Measurements from ENCODE around the gene LINC01488. TPM values are rescaled to one million over a fixed set of nuclear protein-coding genes. Genes with fewer than 3 reads are reported as not detected.

LINC01488 gene
- total and polyA plus RNA-seq, 2 of the 13 experiments (the other 11 are each of a cell fraction or from before 2014, with no cell fraction given), result 0.26 to 0.58 TPM

- TF ChIP-seq ZSCAN5A (CRISPR knock-in tag; IDR thresholded peaks at IDR 0.05; ENCODE audit: borderline replicate concordance), result no peak
- TF ChIP-seq RFX5 (IDR thresholded peaks at IDR 0.05; ENCODE audit: low read depth, low read length), result peak; percentile 89
- TF ChIP-seq RARA (CRISPR knock-in tag; IDR thresholded peaks at IDR 0.05), result 0 out of 2 replicates have a peak, but pooled peaks have one; percentile 17
- no peak for TF ChIP-seq BRCA1 (CRISPR knock-in tag; IDR thresholded peaks at IDR 0.05)
- 0 out of 2 replicates have a peak, but pooled peaks have one; percentile 23 for TF ChIP-seq TFE3 (CRISPR knock-in tag; IDR thresholded peaks at IDR 0.05)
- no peak for TF ChIP-seq NR2F6 (IDR thresholded peaks at IDR 0.05)
- TF ChIP-seq NR2F6 (CRISPR knock-in tag; IDR thresholded peaks at IDR 0.05), result peak; percentile 55; the same call in 1 of the 2 replicates
- 0 out of 2 replicates have a peak, but pooled peaks have one; percentile 28 for TF ChIP-seq ERF (CRISPR knock-in tag; IDR thresholded peaks at IDR 0.05)
- TF ChIP-seq TBX2 (CRISPR knock-in tag; IDR thresholded peaks at IDR 0.05; ENCODE audit: borderline replicate concordance), result peak; percentile 41
- TF ChIP-seq CENPT (CRISPR knock-in tag; IDR thresholded peaks at IDR 0.05; ENCODE audit: low read depth), result no peak
- peak; percentile 45 for TF ChIP-seq ZNF883 (CRISPR knock-in tag; IDR thresholded peaks at IDR 0.05; ENCODE audit: not compliant biosample characterization)
- TF ChIP-seq, protein P1, sequence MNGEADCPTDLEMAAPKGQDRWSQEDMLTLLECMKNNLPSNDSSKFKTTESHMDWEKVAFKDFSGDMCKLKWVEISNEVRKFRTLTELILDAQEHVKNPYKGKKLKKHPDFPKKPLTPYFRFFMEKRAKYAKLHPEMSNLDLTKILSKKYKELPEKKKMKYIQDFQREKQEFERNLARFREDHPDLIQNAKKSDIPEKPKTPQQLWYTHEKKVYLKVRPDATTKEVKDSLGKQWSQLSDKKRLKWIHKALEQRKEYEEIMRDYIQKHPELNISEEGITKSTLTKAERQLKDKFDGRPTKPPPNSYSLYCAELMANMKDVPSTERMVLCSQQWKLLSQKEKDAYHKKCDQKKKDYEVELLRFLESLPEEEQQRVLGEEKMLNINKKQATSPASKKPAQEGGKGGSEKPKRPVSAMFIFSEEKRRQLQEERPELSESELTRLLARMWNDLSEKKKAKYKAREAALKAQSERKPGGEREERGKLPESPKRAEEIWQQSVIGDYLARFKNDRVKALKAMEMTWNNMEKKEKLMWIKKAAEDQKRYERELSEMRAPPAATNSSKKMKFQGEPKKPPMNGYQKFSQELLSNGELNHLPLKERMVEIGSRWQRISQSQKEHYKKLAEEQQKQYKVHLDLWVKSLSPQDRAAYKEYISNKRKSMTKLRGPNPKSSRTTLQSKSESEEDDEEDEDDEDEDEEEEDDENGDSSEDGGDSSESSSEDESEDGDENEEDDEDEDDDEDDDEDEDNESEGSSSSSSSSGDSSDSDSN (CRISPR knock-in tag; IDR thresholded peaks at IDR 0.05), result no peak
- TF ChIP-seq ZNF264 (CRISPR knock-in tag; IDR thresholded peaks at IDR 0.05), result no peak
- TF ChIP-seq ZNF605 (CRISPR knock-in tag; IDR thresholded peaks at IDR 0.05), result 0 out of 2 replicates have a peak, but pooled peaks have one; percentile 37
- TF ChIP-seq SIX1 (CRISPR knock-in tag; IDR thresholded peaks at IDR 0.05; ENCODE audit: borderline replicate concordance), result no peak
- TF ChIP-seq, protein P2, sequence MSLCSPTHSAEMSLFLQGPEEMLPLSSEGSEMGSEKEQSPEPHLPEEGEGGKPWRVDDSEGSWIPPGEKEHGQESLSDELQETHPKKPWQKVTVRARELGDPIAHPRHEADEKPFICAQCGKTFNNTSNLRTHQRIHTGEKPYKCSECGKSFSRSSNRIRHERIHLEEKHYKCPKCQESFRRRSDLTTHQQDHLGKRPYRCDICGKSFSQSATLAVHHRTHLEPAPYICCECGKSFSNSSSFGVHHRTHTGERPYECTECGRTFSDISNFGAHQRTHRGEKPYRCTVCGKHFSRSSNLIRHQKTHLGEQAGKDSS (CRISPR knock-in tag; IDR thresholded peaks at IDR 0.05; ENCODE audit: borderline replicate concordance, low read depth), result peak; percentile 28; the same call in 1 of the 2 replicates
- TF ChIP-seq FOXA1 (IDR thresholded peaks at IDR 0.05), result no peak
- peak; percentile 27; the same call in 1 of the 2 replicates for TF ChIP-seq FOXA1 (CRISPR knock-in tag; IDR thresholded peaks at IDR 0.05)
- TF ChIP-seq ETV6 (CRISPR knock-in tag; conservative IDR thresholded peaks at IDR 0.05), result 0 out of 2 replicates have a peak, but pooled peaks have one; percentile 13
- TF ChIP-seq ARNT2 (CRISPR knock-in tag; IDR thresholded peaks at IDR 0.05; ENCODE audit: low read depth), result no peak
- peak; percentile 45 for TF ChIP-seq SAP130 (CRISPR knock-in tag; IDR thresholded peaks at IDR 0.05; ENCODE audit: low read depth)
- no peak for TF ChIP-seq HCFC1 (IDR thresholded peaks at IDR 0.05; ENCODE audit: low read depth, low read length)
Measured at GRCh38 chr11:69480547-69481392, 693 bp upstream of the LINC01488 start (continued).
